Hepatocyte (in vitro differentiated cells): ENCODE data around the gene PXDN. TPM values are rescaled to one million over a fixed set of nuclear protein-coding genes. Genes with fewer than 3 reads are reported as not detected.

Source experiments
- DNase-seq: peaks from one replicate; pipeline ENCODE4 v3.0.0-alpha.2; 2016; ENCODE audit warnings: low spot score
- H2AFZ ChIP-seq: fragments of 200-600 bp; sonication (generic); 2 replicates; pipeline ENCODE4 v1.6.0; 2016; ENCODE audit warnings: antibody characterized with exemption, mild to moderate bottlenecking
- H3K27ac ChIP-seq: fragments of 200-600 bp; sonication (generic); 2 replicates; pipeline ENCODE4 v1.5.1; 2016; ENCODE audit warnings: mild to moderate bottlenecking
- H3K27me3 ChIP-seq: fragments of 200-600 bp; sonication (generic); 2 replicates; pipeline ENCODE4 v1.6.1; 2016
- H3K36me3 ChIP-seq: fragments of 200-600 bp; sonication (generic); replicated peaks from 2 replicates; pipeline ENCODE4 v1.5.1; 2016; ENCODE audit warnings: low read depth; ENCODE audit not compliant: insufficient read depth
- H3K4me1 ChIP-seq: fragments of 200-600 bp; sonication (generic); 2 replicates; pipeline ENCODE4 v1.5.1; 2016; ENCODE audit warnings: mild to moderate bottlenecking, moderate library complexity; ENCODE audit not compliant: insufficient read depth
- H3K4me2 ChIP-seq: fragments of 200-600 bp; sonication (generic); 2 replicates; pipeline ENCODE4 v1.6.0; 2016
- H3K4me3 ChIP-seq: fragments of 200-600 bp; sonication (generic); 2 replicates; pipeline ENCODE4 v1.5.1; 2016; ENCODE audit warnings: mild to moderate bottlenecking
- H3K79me2 ChIP-seq: fragments of 200-600 bp; sonication (generic); 2 replicates; pipeline ENCODE4 v1.6.0; 2017; ENCODE audit warnings: mild to moderate bottlenecking
- H3K9me2 ChIP-seq: fragments of 200-600 bp; sonication (generic); replicated peaks from 2 replicates; pipeline ENCODE4 v1.6.0; 2017; ENCODE audit warnings: mild to moderate bottlenecking; ENCODE audit not compliant: insufficient read depth
- H3K9me3 ChIP-seq: fragments of 200-600 bp; sonication (generic); 2 replicates; pipeline ENCODE4 v1.5.1; 2016; ENCODE audit warnings: low read depth, mild to moderate bottlenecking
- H4K20me1 ChIP-seq: fragments of 200-600 bp; sonication (generic); 2 replicates; pipeline ENCODE4 v1.6.0; 2016; ENCODE audit warnings: mild to moderate bottlenecking; ENCODE audit not compliant: insufficient read depth, poor library complexity, severe bottlenecking
- EZH2 ChIP-seq: fragments of 200-600 bp; sonication (generic); IDR thresholded peaks from 2 replicates; pipeline ENCODE4 v1.6.1; 2016; ENCODE audit warnings: antibody characterized with exemption, mild to moderate bottlenecking, borderline replicate concordance
- EZH2phosphoT487 ChIP-seq: fragments of 200-600 bp; sonication (generic); IDR thresholded peaks from one replicate; pipeline ENCODE4 v1.6.1; 2018; ENCODE audit warnings: antibody characterized with exemption, mild to moderate bottlenecking, low read depth, moderate library complexity; ENCODE audit not compliant: unreplicated experiment, severe bottlenecking
- WGBS: methylation state at CpG from one replicate; pipeline ENCODE4 v1.1.6; 2016; ENCODE audit warnings: low lambda C conversion rate; ENCODE audit errors: missing lambda C conversion rate; 5-methylcytosine and 5-hydroxymethylcytosine counted together
- polyA plus RNA-seq: library from polyadenylated mRNA; unstranded; fragments of >200 nt; fragmentation: Nextera tagmentation; extraction: Ambion mirVana; gene quantifications from 2 replicates; pipeline ENCODE4 v1.2.1, GENCODE V29; 2016
- total RNA-seq: library from RNA; depleted of rRNA; stranded (reverse); fragments of >200 nt; gene quantifications from 2 replicates; pipeline ENCODE4 v1.2.3, GENCODE V29; 2014
- TF ChIP-seq, protein P1 (sequence below): fragments of 200-600 bp; sonication (generic); IDR thresholded peaks from 2 replicates; pipeline ENCODE4 v1.5.1; 2016; ENCODE audit warnings: antibody characterized with exemption, mild to moderate bottlenecking; ENCODE audit not compliant: poor library complexity

Gene PXDN
- total and polyA plus RNA-seq, 2 experiments from 2014 or later: 107 to 118 TPM

- no peaks in the 10 kb centered on the region for H3K36me3 ChIP-seq
- H3K4me1 ChIP-seq: peaks cover 21% of the 10 kb centered on the region
- H3K4me2 ChIP-seq: no peak overlapping the region
- H3K4me3 ChIP-seq: no peak overlapping the region
- no peaks in the 10 kb centered on the region for H3K27me3 ChIP-seq
- no peak for DNase-seq
- no peak overlapping the region for H2AFZ ChIP-seq
- WGBS: 87% methylated on average over 19 of the region's 19 CpGs
- peaks cover 8% of the 10 kb centered on the region for H3K9me3 ChIP-seq
- TF ChIP-seq, protein P1, sequence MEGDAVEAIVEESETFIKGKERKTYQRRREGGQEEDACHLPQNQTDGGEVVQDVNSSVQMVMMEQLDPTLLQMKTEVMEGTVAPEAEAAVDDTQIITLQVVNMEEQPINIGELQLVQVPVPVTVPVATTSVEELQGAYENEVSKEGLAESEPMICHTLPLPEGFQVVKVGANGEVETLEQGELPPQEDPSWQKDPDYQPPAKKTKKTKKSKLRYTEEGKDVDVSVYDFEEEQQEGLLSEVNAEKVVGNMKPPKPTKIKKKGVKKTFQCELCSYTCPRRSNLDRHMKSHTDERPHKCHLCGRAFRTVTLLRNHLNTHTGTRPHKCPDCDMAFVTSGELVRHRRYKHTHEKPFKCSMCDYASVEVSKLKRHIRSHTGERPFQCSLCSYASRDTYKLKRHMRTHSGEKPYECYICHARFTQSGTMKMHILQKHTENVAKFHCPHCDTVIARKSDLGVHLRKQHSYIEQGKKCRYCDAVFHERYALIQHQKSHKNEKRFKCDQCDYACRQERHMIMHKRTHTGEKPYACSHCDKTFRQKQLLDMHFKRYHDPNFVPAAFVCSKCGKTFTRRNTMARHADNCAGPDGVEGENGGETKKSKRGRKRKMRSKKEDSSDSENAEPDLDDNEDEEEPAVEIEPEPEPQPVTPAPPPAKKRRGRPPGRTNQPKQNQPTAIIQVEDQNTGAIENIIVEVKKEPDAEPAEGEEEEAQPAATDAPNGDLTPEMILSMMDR: no peak
- TF ChIP-seq EZH2phosphoT487 (no peak), EZH2 (no peak)
- H3K79me2 ChIP-seq: peaks cover 86% of the 10 kb centered on the region
- H3K9me2 ChIP-seq: no peaks in the 10 kb centered on the region
- no peak overlapping the region for H3K27ac ChIP-seq
- H4K20me1 ChIP-seq: peaks cover 22% of the 10 kb centered on the region
These were observed 5.5 kb downstream of the PXDN start for GRCh38 chr2:1738646-1739302.

DNA sequence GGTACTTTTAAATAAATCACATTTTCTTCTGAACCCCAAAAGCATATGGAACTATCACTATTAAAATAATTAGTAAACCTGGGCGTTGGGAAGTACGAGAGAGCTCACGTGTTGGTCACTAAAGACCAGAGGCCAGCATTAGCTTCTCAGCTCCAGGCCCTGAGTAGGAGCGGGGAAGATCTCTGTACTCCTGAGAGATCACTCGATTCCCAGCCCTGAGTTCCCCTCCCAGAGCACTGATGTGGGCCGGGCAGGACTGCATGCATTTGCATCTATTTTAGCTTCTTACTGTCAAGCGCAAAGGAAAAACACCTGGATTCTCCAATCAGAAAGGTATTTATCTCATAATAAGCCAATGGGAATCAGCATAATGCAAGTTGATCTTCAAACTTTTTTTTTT, 6.2 kb downstream of the PXDN start:
- DNase-seq: no peak
- Histone ChIP-seq H3K9me3 (peaks cover 8% of the 10 kb centered on the region), H3K4me2 (no peak overlapping the region), H3K4me3 (no peak overlapping the region), H3K79me2 (peaks cover 91% of the 10 kb centered on the region), H3K4me1 (peaks cover 21% of the 10 kb centered on the region), H3K36me3 (no peaks in the 10 kb centered on the region), H3K27ac (no peak overlapping the region), H3K9me2 (no peaks in the 10 kb centered on the region), H4K20me1 (peaks cover 22% of the 10 kb centered on the region), H2AFZ (no peak overlapping the region), H3K27me3 (no peaks in the 10 kb centered on the region)
- TF ChIP-seq EZH2 (no peak), EZH2phosphoT487 (no peak)
- TF ChIP-seq, protein P1: no peak
- WGBS: 83% methylated on average over 7 of the region's 7 CpGs

- H3K27ac ChIP-seq: peak overlapping the region; percentile 17
- WGBS: 47% methylated on average over 17 of the region's 17 CpGs
- no peak for DNase-seq
- peaks cover 94% of the 10 kb centered on the region for H3K79me2 ChIP-seq
- H3K4me2 ChIP-seq: peak overlapping the region; percentile 44
- H3K9me2 ChIP-seq: no peaks in the 10 kb centered on the region
- peaks cover 25% of the 10 kb centered on the region for H3K4me1 ChIP-seq
- peaks cover 18% of the 10 kb centered on the region for H4K20me1 ChIP-seq
- H3K27me3 ChIP-seq: no peaks in the 10 kb centered on the region
- H2AFZ ChIP-seq: no peak overlapping the region
- peaks cover 8% of the 10 kb centered on the region for H3K9me3 ChIP-seq
- TF ChIP-seq, protein P1: no peak
- TF ChIP-seq EZH2 (no peak), EZH2phosphoT487 (no peak)
- no peaks in the 10 kb centered on the region for H3K36me3 ChIP-seq
- no peak overlapping the region for H3K4me3 ChIP-seq
These were observed 7.3 kb downstream of the PXDN start for GRCh38 chr2:1736997-1737480.
